GM19193 (cell line): ENCODE data around the gene ZNF14.

Source experiments
- POLR2A ChIP-seq: IDR thresholded peaks from 4 replicates; pipeline ENCODE4 v1.6.1; 2011; ENCODE audit not compliant: insufficient read depth, insufficient read length; ENCODE audit errors: extremely low read depth

ZNF14 gene

GRCh38 chr19:19668230-19669012, 64.5 kb downstream of the ZNF14 start, which contains the start of gene ZNF101:
ZNF101 (plus strand) TSS chr19:19668839; CDS start chr19:19668964, 125 bp downstream.
- TF ChIP-seq POLR2A, result peak; percentile 89

GRCh38 chr19:19663256-19664120, 69.4 kb downstream of the ZNF14 start, which contains the start of gene ATP13A1:
ATP13A1 (minus strand) TSS chr19:19663676; CDS start chr19:19663666, 10 bp downstream.
- peak; percentile 86 for TF ChIP-seq POLR2A

- TF ChIP-seq POLR2A, result no peak
These were observed 70.0 kb downstream of the ZNF14 start for GRCh38 chr19:19662871-19663255.

- no peak for TF ChIP-seq POLR2A
These were observed 70.6 kb downstream of the ZNF14 start for GRCh38 chr19:19662344-19662743.

GRCh38 chr19:19661675-19662251, 71.1 kb downstream of the ZNF14 start:
- peak; percentile 52 for TF ChIP-seq POLR2A

GRCh38 chr19:19661141-19661674, 71.7 kb downstream of the ZNF14 start:
- no peak for TF ChIP-seq POLR2A
